Measurements from ENCODE around the gene GTF2E1. TPM values are rescaled to one million over a fixed set of nuclear protein-coding genes. Genes with fewer than 3 reads are reported as not detected.
"Not testable (repeated sequence)": the region's sequence is repeated elsewhere in the genome, so short reads cannot be mapped to it uniquely, and the experiment has no call there.

The GTF2E1 gene
- total RNA-seq, 1 experiment from 2014 or later: 22.9 TPM

DNA sequence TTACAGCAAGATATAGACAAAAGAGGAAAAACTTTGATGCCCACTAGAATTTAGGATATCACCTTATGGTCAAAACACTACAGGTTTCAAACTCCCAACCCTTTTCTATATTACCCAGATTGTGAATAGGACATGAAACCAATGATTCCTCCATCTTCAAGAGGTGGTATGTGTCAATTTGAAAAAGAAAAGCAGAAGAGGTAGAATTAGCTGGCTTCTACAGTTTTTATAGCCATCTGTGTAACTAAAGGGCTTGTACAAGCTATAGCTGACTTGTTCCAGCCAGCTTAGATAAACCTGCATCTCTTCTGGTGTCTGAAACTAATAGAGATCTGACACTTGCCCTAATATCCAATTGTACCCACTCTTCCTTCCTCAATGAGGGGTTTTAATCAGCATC, 35.6 kb upstream of the GTF2E1 start:
- Mint-ChIP-seq H3K9me3 (ENCODE audit: low read depth, unreplicated experiment) (no peaks in the 10 kb centered on the region), H3K27me3 (ENCODE audit: unreplicated experiment) (no peaks in the 10 kb centered on the region), H3K36me3 (ENCODE audit: insufficient read depth, unreplicated experiment) (no peaks in the 10 kb centered on the region), H3K4me3 (ENCODE audit: low read depth, unreplicated experiment) (no peak overlapping the region), H3K4me1 (ENCODE audit: low read depth, unreplicated experiment) (no peaks in the 10 kb centered on the region), H3K27ac (ENCODE audit: unreplicated experiment) (no peak overlapping the region)
- no peak for DNase-seq
- BruUV-seq (replicated peaks): no TSS peak
- CTCF ChIA-PET: no interaction called here
- TF ChIP-seq CTCF (IDR thresholded peaks at IDR 0.05; ENCODE audit: unreplicated experiment): no peak
- intact Hi-C loops (cut with micrococcal nuclease; ENCODE audit: unreplicated experiment): no loop called here

DNA sequence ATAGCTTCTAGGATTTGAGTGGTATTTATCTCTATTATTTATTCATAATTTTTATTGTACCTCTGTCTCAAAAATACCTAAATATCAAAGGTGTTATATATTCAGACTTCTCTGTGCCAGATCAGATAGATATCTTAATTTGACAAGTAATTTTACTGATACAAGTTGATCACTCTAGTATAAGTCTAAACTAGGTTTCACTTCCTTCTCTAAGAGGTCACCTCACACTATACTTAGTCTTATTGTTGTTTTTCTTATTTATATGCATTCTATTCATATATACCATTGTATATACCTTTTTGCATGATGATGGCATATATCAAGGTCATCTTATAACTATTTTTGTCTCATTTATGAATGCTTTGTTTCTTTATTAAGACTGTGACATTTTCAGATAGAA, 34.1 kb upstream of the GTF2E1 start:
- H3K4me1 Mint-ChIP-seq (ENCODE audit: low read depth, unreplicated experiment): no peaks in the 10 kb centered on the region
- no peaks in the 10 kb centered on the region for H3K9me3 Mint-ChIP-seq (ENCODE audit: low read depth, unreplicated experiment)
- H3K4me3 Mint-ChIP-seq (ENCODE audit: low read depth, unreplicated experiment): no peak overlapping the region
- BruUV-seq (replicated peaks): no TSS peak
- no peak for DNase-seq
- H3K36me3 Mint-ChIP-seq (ENCODE audit: insufficient read depth, unreplicated experiment): no peaks in the 10 kb centered on the region
- no peak overlapping the region for H3K27ac Mint-ChIP-seq (ENCODE audit: unreplicated experiment)
- CTCF ChIA-PET: no interaction called here
- H3K27me3 Mint-ChIP-seq (ENCODE audit: unreplicated experiment): no peaks in the 10 kb centered on the region
- intact Hi-C loops (cut with micrococcal nuclease; ENCODE audit: unreplicated experiment): no loop called here
- no peak for TF ChIP-seq CTCF (IDR thresholded peaks at IDR 0.05; ENCODE audit: unreplicated experiment)

DNA sequence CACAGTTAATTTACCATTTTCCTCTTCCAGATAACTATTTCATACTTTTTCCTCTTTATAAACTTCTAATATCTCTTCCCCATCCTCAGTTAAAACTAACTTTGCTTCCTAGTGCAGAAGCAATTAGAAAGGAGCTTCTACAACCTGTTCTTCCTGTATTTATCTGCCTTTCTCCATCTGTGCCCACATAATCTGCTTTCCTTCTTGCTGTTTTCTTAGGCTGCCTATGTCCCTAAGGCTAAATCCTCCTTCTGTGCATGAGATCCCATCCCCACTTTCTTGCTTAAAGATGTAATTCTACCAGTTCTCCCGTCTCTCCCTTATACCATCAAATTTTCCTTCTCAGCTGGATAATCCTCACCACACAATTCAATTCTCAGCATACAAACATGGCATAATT, 32.2 kb upstream of the GTF2E1 start:
- no peaks in the 10 kb centered on the region for H3K9me3 Mint-ChIP-seq (ENCODE audit: low read depth, unreplicated experiment)
- DNase-seq: no peak
- TF ChIP-seq CTCF (IDR thresholded peaks at IDR 0.05; ENCODE audit: unreplicated experiment): no peak
- H3K4me1 Mint-ChIP-seq (ENCODE audit: low read depth, unreplicated experiment): no peaks in the 10 kb centered on the region
- H3K27me3 Mint-ChIP-seq (ENCODE audit: unreplicated experiment): no peaks in the 10 kb centered on the region
- intact Hi-C loops (cut with micrococcal nuclease; ENCODE audit: unreplicated experiment): no loop called here
- CTCF ChIA-PET: interaction anchor here (0.8 kb wide), 1 partner anchor 24 kb away, joined by 3 read pairs; no protein-coding TSS in a partner anchor
- H3K36me3 Mint-ChIP-seq (ENCODE audit: insufficient read depth, unreplicated experiment): no peaks in the 10 kb centered on the region
- no peak overlapping the region for H3K27ac Mint-ChIP-seq (ENCODE audit: unreplicated experiment)
- no peak overlapping the region for H3K4me3 Mint-ChIP-seq (ENCODE audit: low read depth, unreplicated experiment)
- BruUV-seq (replicated peaks): no TSS peak

DNA sequence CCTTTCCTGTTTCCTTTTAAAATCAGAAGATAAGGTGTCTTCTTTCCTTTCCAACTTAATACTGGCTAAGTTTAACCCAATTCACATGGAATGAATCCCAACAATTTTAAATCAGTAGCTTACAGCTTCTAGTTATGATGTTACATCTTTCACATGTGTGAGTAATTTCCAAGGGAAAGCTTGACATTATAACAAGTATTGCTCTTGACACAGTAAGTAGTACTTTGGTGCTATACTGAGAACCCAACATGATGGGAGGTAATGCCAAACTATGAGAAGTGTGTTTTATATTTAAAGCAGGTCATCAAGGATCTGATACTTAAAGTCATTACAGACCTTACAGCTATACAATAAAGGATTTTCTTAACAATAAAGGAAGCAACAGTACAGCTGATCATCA, 29.3 kb upstream of the GTF2E1 start:
- CTCF ChIA-PET: no interaction called here

GRCh38 chr3:120719167-120719834, 23.2 kb upstream of the GTF2E1 start:
- intact Hi-C loops (cut with micrococcal nuclease; ENCODE audit: unreplicated experiment); H3K9me3 Mint-ChIP-seq (ENCODE audit: low read depth, unreplicated experiment); H3K27ac Mint-ChIP-seq (ENCODE audit: unreplicated experiment); BruUV-seq (replicated peaks); H3K27me3 Mint-ChIP-seq (ENCODE audit: unreplicated experiment); H3K36me3 Mint-ChIP-seq (ENCODE audit: insufficient read depth, unreplicated experiment); H3K4me1 Mint-ChIP-seq (ENCODE audit: low read depth, unreplicated experiment): not testable (repeated sequence)
- CTCF ChIA-PET: interaction anchor here (0.9 to 2.3 kb wide), 2 partner anchors 37 to 76 kb away, joined by 3 to 5 read pairs; partner anchors contain the start of gene HGD
- H3K4me3 Mint-ChIP-seq (ENCODE audit: low read depth, unreplicated experiment): peak overlapping the region; percentile 73
- DNase-seq: peak; percentile 81

More for the DNA sequence above, 29.3 kb upstream of the GTF2E1 start:
- DNase-seq: no peak
- Mint-ChIP-seq H3K4me1 (ENCODE audit: low read depth, unreplicated experiment) (peaks cover 5% of the 10 kb centered on the region), H3K27me3 (ENCODE audit: unreplicated experiment) (no peaks in the 10 kb centered on the region), H3K4me3 (ENCODE audit: low read depth, unreplicated experiment) (no peak overlapping the region), H3K9me3 (ENCODE audit: low read depth, unreplicated experiment) (no peaks in the 10 kb centered on the region), H3K36me3 (ENCODE audit: insufficient read depth, unreplicated experiment) (no peaks in the 10 kb centered on the region), H3K27ac (ENCODE audit: unreplicated experiment) (no peak overlapping the region)
- BruUV-seq (replicated peaks): no TSS peak
- intact Hi-C loops (cut with micrococcal nuclease; ENCODE audit: unreplicated experiment): no loop called here
- no peak for TF ChIP-seq CTCF (IDR thresholded peaks at IDR 0.05; ENCODE audit: unreplicated experiment)

Measured in Calu3 (cell line).